Keratinocyte (primary cell): ENCODE data around the gene SNAP25. TPM values are rescaled to one million over a fixed set of nuclear protein-coding genes. Genes with fewer than 3 reads are reported as not detected.

Experiments
- DNase-seq: peaks from one replicate; pipeline ENCODE4 v3.0.0-alpha.2; 2011; ENCODE audit warnings: low read depth, missing footprints, low spot score
- FAIRE-seq: peaks from 2 replicates; lab custom pipeline; 2011; peaks lifted over from hg19 to GRCh38; lab: Jason Lieb, UNC
- H2AFZ ChIP-seq: 2 replicates; pipeline ENCODE4 v1.6.0; 2012; ENCODE audit warnings: low read length, control low read depth, inconsistent platforms; ENCODE audit not compliant: control insufficient read depth
- H3K27ac ChIP-seq: 2 replicates; pipeline ENCODE4 v1.5.1; 2011; ENCODE audit warnings: low read length; ENCODE audit not compliant: control insufficient read depth, insufficient read depth
- H3K27me3 ChIP-seq: 3 replicates; pipeline ENCODE4 v1.6.0; 2011; ENCODE audit warnings: low read length; ENCODE audit not compliant: control insufficient read depth, insufficient read depth; ENCODE audit errors: extremely low read depth
- H3K36me3 ChIP-seq, 2 experiments: 2 replicates in 1 of 2; 3 replicates in 1 of 2; pipeline ENCODE4 v1.5.1; 2011; ENCODE audit warnings: low read length in 2 of 2, mild to moderate bottlenecking in 1 of 2; ENCODE audit not compliant: control insufficient read depth in 2 of 2, insufficient read depth in 2 of 2; ENCODE audit errors: extremely low read depth in 1 of 2
- H3K4me1 ChIP-seq: 3 replicates; pipeline ENCODE4 v1.5.1; 2011; ENCODE audit warnings: low read length; ENCODE audit not compliant: control insufficient read depth, insufficient read depth; ENCODE audit errors: extremely low read depth
- H3K4me2 ChIP-seq: 3 replicates; pipeline ENCODE4 v1.6.0; 2011; ENCODE audit warnings: low read depth, low read length; ENCODE audit not compliant: control insufficient read depth, insufficient read depth; ENCODE audit errors: extremely low read depth
- H3K4me3 ChIP-seq, 3 experiments: fragments of 200-600 bp in 1 of 3; sonication (generic) in 1 of 3; 2 replicates in 2 of 3; 3 replicates in 1 of 3; pipeline ENCODE4 v1.5.1; 2011 to 2016; ENCODE audit warnings: low read length in 3 of 3, mild to moderate bottlenecking in 3 of 3, control low read depth in 2 of 3, inconsistent platforms in 1 of 3, low read depth in 1 of 3, mixed read lengths in 1 of 3, mixed run types in 1 of 3, moderate library complexity in 1 of 3; ENCODE audit not compliant: control insufficient read depth in 2 of 3, insufficient read depth in 2 of 3; ENCODE audit errors: extremely low read depth in 1 of 3
- H3K79me2 ChIP-seq: 2 replicates; pipeline ENCODE4 v1.6.0; 2012; ENCODE audit warnings: low read length; ENCODE audit not compliant: control insufficient read depth, insufficient read depth
- H3K9ac ChIP-seq: 3 replicates; pipeline ENCODE4 v1.6.0; 2011; ENCODE audit warnings: low read length; ENCODE audit not compliant: control insufficient read depth, insufficient read depth; ENCODE audit errors: extremely low read depth
- H3K9me1 ChIP-seq: 3 replicates; pipeline ENCODE4 v1.6.0; 2011; ENCODE audit warnings: low read length; ENCODE audit not compliant: control insufficient read depth, insufficient read depth; ENCODE audit errors: extremely low read depth
- H3K9me3 ChIP-seq: 2 replicates; pipeline ENCODE4 v1.5.1; 2012; ENCODE audit warnings: low read depth, low read length; ENCODE audit not compliant: control insufficient read depth
- H4K20me1 ChIP-seq: 3 replicates; pipeline ENCODE4 v1.6.0; 2011; ENCODE audit warnings: low read length; ENCODE audit not compliant: control insufficient read depth, insufficient read depth; ENCODE audit errors: extremely low read depth
- CTCF ChIP-seq, 3 experiments: IDR thresholded peaks in 1 of 3; conservative IDR thresholded peaks in 1 of 3; optimal IDR thresholded peaks in 1 of 3; 2 replicates in 2 of 3; 3 replicates in 1 of 3; pipeline versions ENCODE3 to v1.5.1; 2011; ENCODE audit warnings: low read length in 3 of 3, mild to moderate bottlenecking in 3 of 3, moderate library complexity in 2 of 3, control low read depth in 1 of 3, inconsistent platforms in 1 of 3; ENCODE audit not compliant: insufficient read depth in 2 of 3; ENCODE audit errors: extremely low read depth in 1 of 3
- EZH2 ChIP-seq: IDR thresholded peaks from one replicate; pipeline ENCODE4 v1.6.1; 2012; ENCODE audit warnings: inconsistent platforms, mild to moderate bottlenecking, low read length, moderate library complexity
- dilution Hi-C: fragments of 300-500 bp; cut with MboI; formaldehyde crosslinking; loops from one replicate; pipeline ENCODE4 v1.7.0; 2020; ENCODE audit warnings: low sequenced_read_pairs; ENCODE audit not compliant: extremely low pct_ligation_motif_present
- polyA plus RNA-seq, 5 experiments: library from polyadenylated mRNA; depleted of rRNA in 3 of 5; stranded (reverse) in 3 of 5; stranded (forward) in 1 of 5; unstranded in 1 of 5; fragments of >200 nt; gene quantifications; 1 replicate in 1 of 5; 2 replicates in 3 of 5; 3 replicates in 1 of 5; pipeline versions ENCODE4 v1.2.1 to v1.2.3, GENCODE V29; 2011 to 2012; ENCODE audit warnings: missing spikeins in 2 of 5, low read depth in 1 of 5, low replicate concordance in 1 of 5

The SNAP25 gene
- polyA plus RNA-seq, 1 donor (not counting 4 experiments of a cell fraction or from before 2014, with no cell fraction given): not detected

- H3K27ac ChIP-seq: no peak overlapping the region
- no peaks in the 10 kb centered on the region for H3K79me2 ChIP-seq
- no peak overlapping the region for H2AFZ ChIP-seq
- H3K9me3 ChIP-seq: no peaks in the 10 kb centered on the region
- no peak overlapping the region for H3K4me3 ChIP-seq
- TF ChIP-seq CTCF (optimal IDR thresholded peaks at IDR 0.05 in 1 of 3, IDR thresholded peaks at IDR 0.05 in 1 of 3, conservative IDR thresholded peaks at IDR 0.05 in 1 of 3; ENCODE audit: extremely low read depth in 1 of 3, insufficient read depth in 2 of 3, low read length in 3 of 3) (no peak), EZH2 (no peak)
- H3K36me3 ChIP-seq: no peaks in the 10 kb centered on the region
- no peak for FAIRE-seq
- H3K4me1 ChIP-seq: no peaks in the 10 kb centered on the region
- H3K27me3 ChIP-seq: no peaks in the 10 kb centered on the region
- dilution Hi-C loops: no loop called here
- H4K20me1 ChIP-seq: no peaks in the 10 kb centered on the region
- DNase-seq: no peak
- H3K9ac ChIP-seq: no peak overlapping the region
- H3K9me1 ChIP-seq: no peaks in the 10 kb centered on the region
- H3K4me2 ChIP-seq: no peak overlapping the region
Measured at GRCh38 chr20:10318291-10319024, 99.8 kb downstream of the SNAP25 start.

GRCh38 chr20:10319855-10320254 lies 101.2 kb downstream of the SNAP25 start:
- H3K9ac ChIP-seq: no peak overlapping the region
- H3K4me1 ChIP-seq: no peaks in the 10 kb centered on the region
- no peaks in the 10 kb centered on the region for H3K9me1 ChIP-seq
- no peak overlapping the region for H3K27ac ChIP-seq
- DNase-seq: no peak
- dilution Hi-C loops: no loop called here
- no peak overlapping the region for H3K4me3 ChIP-seq
- no peak overlapping the region for H2AFZ ChIP-seq
- FAIRE-seq: no peak
- H3K27me3 ChIP-seq: no peaks in the 10 kb centered on the region
- H3K79me2 ChIP-seq: no peaks in the 10 kb centered on the region
- no peaks in the 10 kb centered on the region for H3K36me3 ChIP-seq
- no peaks in the 10 kb centered on the region for H4K20me1 ChIP-seq
- H3K4me2 ChIP-seq: no peak overlapping the region
- no peak for TF ChIP-seq EZH2
- TF ChIP-seq CTCF (optimal IDR thresholded peaks at IDR 0.05 in 1 of 3, IDR thresholded peaks at IDR 0.05 in 1 of 3, conservative IDR thresholded peaks at IDR 0.05 in 1 of 3; ENCODE audit: extremely low read depth in 1 of 3, insufficient read depth in 2 of 3, low read length in 3 of 3): no peak
- H3K9me3 ChIP-seq: no peaks in the 10 kb centered on the region
